ENCODE results near the gene POLR1F. TPM values are rescaled to one million over a fixed set of nuclear protein-coding genes. Genes with fewer than 3 reads are reported as not detected.

Gene POLR1F
- total and polyA plus RNA-seq, 4 donors = 5.7 to 16.4 (median 8.8) TPM

DNA sequence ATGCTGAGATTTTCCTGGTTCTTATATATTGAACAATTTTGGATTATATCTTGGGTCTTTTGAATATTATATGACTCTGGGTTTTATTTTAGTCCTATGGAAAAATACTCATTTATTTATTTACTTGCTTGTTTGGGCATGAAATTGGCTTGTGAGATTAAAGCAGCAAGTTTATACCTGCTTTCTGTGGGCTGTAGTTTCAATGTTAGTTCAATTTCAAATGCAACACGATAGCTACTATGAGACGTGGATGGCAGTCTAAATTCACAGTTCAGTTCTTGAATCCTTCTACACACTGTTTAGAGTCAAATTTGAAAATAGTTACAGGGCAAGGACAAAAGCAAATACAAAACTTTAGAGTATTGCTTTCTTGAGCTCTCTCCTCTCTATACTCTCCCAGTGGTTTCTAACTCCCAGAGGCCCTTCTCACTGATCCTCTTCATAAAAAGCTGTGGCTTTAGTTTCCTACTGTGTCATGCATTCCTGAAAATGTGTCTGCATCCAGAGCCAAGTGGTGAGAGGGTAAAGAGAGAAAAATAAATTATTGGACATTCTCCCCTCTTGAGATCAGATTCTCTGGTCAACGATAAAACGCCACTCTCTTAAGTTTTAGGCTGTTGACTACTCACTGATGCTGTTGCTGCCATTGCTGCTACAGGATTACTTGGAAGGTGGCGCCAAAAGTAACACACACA is 34.4 kb downstream of the POLR1F start:
- WGBS, 2 donors = 85 to 92% methylated on average over 5 of the region's 5 CpGs
- no peaks in the 10 kb centered on the region for H3K4me1 ChIP-seq (ENCODE audit: control insufficient read depth in 5 of 5, insufficient read depth in 5 of 5, low read length in 5 of 5)
- H3K4me3 ChIP-seq = no peak overlapping the region
- H3K27ac ChIP-seq (ENCODE audit: low read depth in 1 of 2, low read length in 1 of 2) = no peak overlapping the region
- no peaks in the 10 kb centered on the region for H3K9me3 ChIP-seq (ENCODE audit: control insufficient read depth in 4 of 4, insufficient read depth in 3 of 4, low read length in 3 of 4)
- TF ChIP-seq, protein P1, sequence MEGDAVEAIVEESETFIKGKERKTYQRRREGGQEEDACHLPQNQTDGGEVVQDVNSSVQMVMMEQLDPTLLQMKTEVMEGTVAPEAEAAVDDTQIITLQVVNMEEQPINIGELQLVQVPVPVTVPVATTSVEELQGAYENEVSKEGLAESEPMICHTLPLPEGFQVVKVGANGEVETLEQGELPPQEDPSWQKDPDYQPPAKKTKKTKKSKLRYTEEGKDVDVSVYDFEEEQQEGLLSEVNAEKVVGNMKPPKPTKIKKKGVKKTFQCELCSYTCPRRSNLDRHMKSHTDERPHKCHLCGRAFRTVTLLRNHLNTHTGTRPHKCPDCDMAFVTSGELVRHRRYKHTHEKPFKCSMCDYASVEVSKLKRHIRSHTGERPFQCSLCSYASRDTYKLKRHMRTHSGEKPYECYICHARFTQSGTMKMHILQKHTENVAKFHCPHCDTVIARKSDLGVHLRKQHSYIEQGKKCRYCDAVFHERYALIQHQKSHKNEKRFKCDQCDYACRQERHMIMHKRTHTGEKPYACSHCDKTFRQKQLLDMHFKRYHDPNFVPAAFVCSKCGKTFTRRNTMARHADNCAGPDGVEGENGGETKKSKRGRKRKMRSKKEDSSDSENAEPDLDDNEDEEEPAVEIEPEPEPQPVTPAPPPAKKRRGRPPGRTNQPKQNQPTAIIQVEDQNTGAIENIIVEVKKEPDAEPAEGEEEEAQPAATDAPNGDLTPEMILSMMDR (IDR thresholded peaks at IDR 0.05; ENCODE audit: control extremely low read depth, extremely low read depth) = no peak
- DNase-seq = no peak
- no peaks in the 10 kb centered on the region for H3K27me3 ChIP-seq (ENCODE audit: control insufficient read depth in 3 of 3, insufficient read depth in 3 of 3, low read length in 2 of 3)
- no peaks in the 10 kb centered on the region for H3K36me3 ChIP-seq (ENCODE audit: control insufficient read depth in 4 of 4, insufficient read depth in 4 of 4, low read length in 4 of 4)
- ATAC-seq (ENCODE audit: insufficient read depth, low FRiP score) = no peak
- no peak overlapping the region for H3K9ac ChIP-seq (ENCODE audit: insufficient read depth in 1 of 2, low read length in 2 of 2)

DNA sequence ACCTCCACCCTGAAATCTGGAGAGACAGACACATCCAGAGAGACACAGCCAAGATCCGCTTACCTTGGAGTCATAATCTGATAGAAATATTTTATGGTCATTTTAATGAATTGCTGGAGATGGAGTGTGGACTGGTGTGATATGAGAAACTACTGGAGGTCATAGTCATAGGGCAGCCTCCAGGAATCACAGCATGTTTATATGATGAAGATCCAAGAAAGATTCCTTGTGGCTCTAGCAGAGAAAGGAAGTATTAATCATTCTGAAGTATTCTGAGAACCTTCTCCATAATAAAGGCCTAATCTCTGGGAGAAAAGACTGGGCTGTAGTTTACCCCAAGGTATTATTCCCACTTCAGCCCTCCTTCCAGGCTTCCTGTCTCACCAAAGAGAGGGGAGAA is 38.0 kb downstream of the POLR1F start:
- ATAC-seq (ENCODE audit: insufficient read depth, low FRiP score) = no peak
- H3K36me3 ChIP-seq (ENCODE audit: control insufficient read depth in 4 of 4, insufficient read depth in 4 of 4, low read length in 4 of 4) = no peaks in the 10 kb centered on the region
- no peaks in the 10 kb centered on the region for H3K27me3 ChIP-seq (ENCODE audit: control insufficient read depth in 3 of 3, insufficient read depth in 3 of 3, low read length in 2 of 3)
- H3K27ac ChIP-seq (ENCODE audit: low read depth in 1 of 2, low read length in 1 of 2) = no peak overlapping the region
- TF ChIP-seq, protein P1 (IDR thresholded peaks at IDR 0.05; ENCODE audit: control extremely low read depth, extremely low read depth) = no peak
- no peaks in the 10 kb centered on the region for H3K9me3 ChIP-seq (ENCODE audit: control insufficient read depth in 4 of 4, insufficient read depth in 3 of 4, low read length in 3 of 4)
- no peak overlapping the region for H3K4me3 ChIP-seq
- H3K4me1 ChIP-seq (ENCODE audit: control insufficient read depth in 5 of 5, insufficient read depth in 5 of 5, low read length in 5 of 5) = no peaks in the 10 kb centered on the region
- 91 to 97% methylated on average over 1 of the region's 1 CpG for WGBS, 2 donors
- no peak overlapping the region for H3K9ac ChIP-seq (ENCODE audit: insufficient read depth in 1 of 2, low read length in 2 of 2)
- DNase-seq = no peak

DNA sequence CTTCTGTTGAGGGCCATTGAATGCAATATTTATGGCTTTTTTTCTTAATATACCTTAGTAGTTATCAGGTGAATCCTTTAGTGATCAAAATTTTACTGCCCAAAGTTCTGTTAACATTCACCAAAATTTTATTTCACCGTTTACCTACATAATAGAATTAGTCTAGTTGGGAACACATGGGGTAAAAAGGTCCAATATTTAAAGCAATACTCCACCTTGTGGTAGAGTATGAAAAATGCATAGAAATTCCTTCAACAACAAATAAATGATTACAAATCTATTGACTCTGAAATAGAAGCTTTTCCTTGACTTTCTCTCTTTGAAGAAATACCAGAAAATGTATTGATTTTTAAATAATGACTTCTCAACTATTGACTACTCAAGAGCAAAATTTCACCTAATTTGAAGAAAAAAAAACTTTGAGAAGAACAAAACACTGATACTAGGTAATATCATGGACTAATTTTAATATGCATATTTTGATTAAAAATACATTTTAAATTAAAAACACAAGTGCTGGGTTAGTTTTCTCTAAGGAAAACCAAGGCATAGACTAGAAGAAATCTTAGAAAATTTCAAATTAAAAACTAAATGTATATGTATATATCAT is 43.3 kb downstream of the POLR1F start:
- H3K9me3 ChIP-seq (ENCODE audit: control insufficient read depth in 4 of 4, insufficient read depth in 3 of 4, low read length in 3 of 4) = no peaks in the 10 kb centered on the region
- H3K4me3 ChIP-seq = no peak overlapping the region
- no peak overlapping the region for H3K9ac ChIP-seq (ENCODE audit: insufficient read depth in 1 of 2, low read length in 2 of 2)
- no peaks in the 10 kb centered on the region for H3K36me3 ChIP-seq (ENCODE audit: control insufficient read depth in 4 of 4, insufficient read depth in 4 of 4, low read length in 4 of 4)
- no peaks in the 10 kb centered on the region for H3K4me1 ChIP-seq (ENCODE audit: control insufficient read depth in 5 of 5, insufficient read depth in 5 of 5, low read length in 5 of 5)
- TF ChIP-seq, protein P1 (IDR thresholded peaks at IDR 0.05; ENCODE audit: control extremely low read depth, extremely low read depth) = peak; percentile 13
- no peak overlapping the region for H3K27ac ChIP-seq (ENCODE audit: low read depth in 1 of 2, low read length in 1 of 2)
- 2 to 5% methylated on average over 1 of the region's 1 CpG for WGBS, 2 donors
- DNase-seq (peak in 2 of 3 donors; percentile 20 to 34), ATAC-seq (ENCODE audit: insufficient read depth, low FRiP score) (no peak)
- H3K27me3 ChIP-seq (ENCODE audit: control insufficient read depth in 3 of 3, insufficient read depth in 3 of 3, low read length in 2 of 3) = no peaks in the 10 kb centered on the region

Measured in lung (tissue), 12 donors.